Measurements from ENCODE around the gene ELAC1.
"Not testable (repeated sequence)": the region's sequence is repeated elsewhere in the genome, so short reads cannot be mapped to it uniquely, and the experiment has no call there.

Gene ELAC1

DNA sequence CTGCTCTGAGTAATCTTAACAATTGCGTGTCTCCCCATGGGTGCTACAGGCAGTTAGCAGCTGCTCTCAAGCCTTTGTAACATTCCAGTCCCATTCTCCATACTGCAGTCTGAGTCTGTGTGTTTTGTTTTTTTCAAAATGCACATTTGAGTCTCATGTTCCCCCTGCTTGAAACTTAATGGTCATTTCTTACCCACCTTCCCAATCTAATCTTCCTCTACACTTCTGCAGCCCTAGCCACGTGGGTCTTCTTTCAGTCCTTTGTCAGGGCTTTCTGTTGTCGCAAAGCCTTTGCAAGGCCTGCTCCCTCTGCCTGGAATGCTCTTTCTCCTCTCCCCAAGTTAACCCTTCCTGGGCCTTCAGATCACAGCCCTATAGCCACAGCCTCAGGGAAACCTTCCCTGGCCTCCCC lies 24.5 kb downstream of the ELAC1 start:
- Mint-ChIP-seq H3K9me3 (peaks cover 4% of the 10 kb centered on the region), H3K27me3 (no peaks in the 10 kb centered on the region), H3K36me3 (peaks cover 17% of the 10 kb centered on the region), H3K27ac (no peak overlapping the region), H3K4me1 (no peaks in the 10 kb centered on the region), H3K4me3 (no peak overlapping the region)
- ATAC-seq = no peak

DNA sequence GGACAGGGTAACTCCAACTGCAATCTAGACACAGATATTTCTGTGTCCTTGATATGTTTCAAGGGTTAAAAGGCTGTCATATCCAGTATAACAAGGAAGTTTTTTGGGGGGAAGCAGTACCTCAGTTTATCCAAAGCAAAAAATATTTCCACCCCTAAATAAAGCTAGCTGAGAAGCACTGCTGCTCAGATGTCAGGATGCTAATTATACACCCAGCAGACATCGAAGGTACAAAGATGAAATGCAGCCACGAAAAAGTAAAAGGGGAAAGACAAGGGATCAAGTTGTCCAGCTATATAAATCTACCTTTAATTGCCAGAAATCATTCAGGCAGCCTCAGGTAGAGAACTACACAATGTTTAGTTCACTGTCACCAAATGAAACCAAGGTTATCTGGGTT lies 26.2 kb downstream of the ELAC1 start:
- ATAC-seq = no peak
- no peak overlapping the region for H3K27ac Mint-ChIP-seq
- peaks cover 4% of the 10 kb centered on the region for H3K9me3 Mint-ChIP-seq
- H3K4me1 Mint-ChIP-seq = no peaks in the 10 kb centered on the region
- H3K4me3 Mint-ChIP-seq = no peak overlapping the region
- H3K27me3 Mint-ChIP-seq = no peaks in the 10 kb centered on the region
- peaks cover 17% of the 10 kb centered on the region for H3K36me3 Mint-ChIP-seq

DNA sequence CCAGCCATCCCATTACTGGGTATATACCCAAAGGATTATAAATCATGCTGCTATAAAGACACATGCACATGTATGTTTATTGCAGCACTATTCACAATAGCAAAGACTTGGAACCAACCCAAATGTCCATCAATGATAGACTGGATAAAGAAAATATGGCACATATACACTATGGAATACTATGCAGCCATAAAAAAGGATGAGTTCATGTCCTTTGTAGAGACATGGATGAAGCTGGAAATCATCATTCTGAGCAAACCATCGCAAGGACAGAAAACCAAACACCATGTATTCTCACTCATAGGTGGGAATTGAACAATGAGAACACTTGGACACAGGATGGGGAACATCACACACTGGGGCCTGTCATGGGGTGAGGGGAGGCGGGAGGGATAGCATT lies 35.3 kb downstream of the ELAC1 start:
- peaks cover 24% of the 10 kb centered on the region for H3K36me3 Mint-ChIP-seq
- not testable (repeated sequence) for H3K4me1 Mint-ChIP-seq, H3K9me3 Mint-ChIP-seq, H3K27me3 Mint-ChIP-seq, H3K27ac Mint-ChIP-seq, ATAC-seq, H3K4me3 Mint-ChIP-seq

DNA sequence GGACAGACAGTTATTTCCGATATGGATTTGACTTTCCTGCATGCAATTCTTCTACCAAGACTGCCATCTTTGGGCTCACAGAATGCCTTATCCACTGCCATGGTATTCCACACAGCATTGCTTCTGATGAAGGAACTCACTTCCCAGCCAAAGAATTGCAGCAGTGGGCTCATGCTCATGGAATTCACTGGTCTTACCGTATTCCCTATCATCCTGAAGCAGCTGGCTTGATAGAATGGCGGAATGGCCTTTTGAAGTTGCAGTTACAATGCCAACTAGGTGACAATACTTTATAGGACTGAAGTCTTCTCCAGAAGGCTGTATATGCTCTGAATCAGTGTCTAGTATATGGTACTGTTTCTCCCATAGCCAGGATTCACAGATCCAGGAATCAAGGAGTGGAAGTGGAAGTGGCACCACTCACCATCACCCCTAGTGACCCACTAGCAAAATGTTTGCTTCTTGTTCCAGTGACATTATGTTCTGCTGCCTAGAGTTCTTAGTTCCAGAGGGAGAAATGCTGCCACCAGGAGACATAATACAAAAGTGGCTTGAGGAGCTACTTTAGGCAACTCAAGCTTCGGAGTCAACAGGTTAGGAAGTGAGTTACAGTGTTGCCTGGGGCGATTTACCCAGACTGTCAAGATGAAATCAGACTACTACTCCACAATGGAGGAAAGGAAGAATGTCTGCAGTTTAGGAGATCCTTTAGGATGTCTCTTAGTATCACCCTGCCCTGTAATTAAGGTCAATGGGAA lies 38.4 kb downstream of the ELAC1 start:
- peaks cover 9% of the 10 kb centered on the region for H3K36me3 Mint-ChIP-seq
- no peaks in the 10 kb centered on the region for H3K27me3 Mint-ChIP-seq

DNA sequence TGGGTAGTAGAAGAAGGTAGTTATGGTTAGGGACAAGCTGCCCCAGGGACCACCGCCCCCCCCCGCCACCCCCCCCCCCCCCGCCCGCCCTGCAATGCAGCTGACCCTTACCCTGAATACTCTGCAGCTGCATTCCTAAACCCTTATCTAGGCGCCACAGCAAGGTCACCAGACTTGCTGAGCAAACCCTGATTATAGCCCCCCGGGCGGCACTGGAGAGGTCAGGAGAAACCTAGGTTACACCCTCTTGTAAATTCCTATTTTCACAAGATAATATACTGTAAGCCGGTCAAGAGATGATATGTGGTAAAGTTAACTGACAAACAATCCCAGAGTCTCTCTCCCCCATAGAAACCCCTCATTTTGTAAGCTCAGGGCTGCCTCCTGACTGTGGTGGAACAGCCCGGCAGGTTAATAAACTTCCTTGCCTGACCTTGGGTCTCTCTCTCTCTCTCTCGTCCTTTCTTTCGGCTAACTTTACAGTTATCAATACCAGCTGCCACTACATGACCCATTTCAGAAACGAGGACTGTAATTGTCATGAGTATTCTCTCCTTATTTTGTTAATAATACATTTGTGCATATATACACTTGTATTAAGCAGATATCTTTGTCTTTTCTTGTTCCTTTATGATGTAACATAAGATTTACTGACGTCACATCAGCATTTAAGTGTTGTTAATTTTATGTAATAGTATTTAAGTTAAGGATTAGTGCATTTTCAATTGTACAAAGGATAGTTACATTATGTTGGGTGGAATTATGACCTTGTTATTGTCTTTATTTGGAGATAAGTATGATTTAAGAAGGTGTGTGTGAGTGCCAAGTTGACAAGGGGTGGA lies 39.3 kb downstream of the ELAC1 start:
- no peaks in the 10 kb centered on the region for H3K4me1 Mint-ChIP-seq
- no peaks in the 10 kb centered on the region for H3K27me3 Mint-ChIP-seq
- H3K9me3 Mint-ChIP-seq = no peaks in the 10 kb centered on the region

More for the DNA sequence above, 38.4 kb downstream of the ELAC1 start:
- no peak for ATAC-seq
- H3K9me3 Mint-ChIP-seq = peaks cover 3% of the 10 kb centered on the region
- no peak overlapping the region for H3K27ac Mint-ChIP-seq
- no peaks in the 10 kb centered on the region for H3K4me1 Mint-ChIP-seq
- no peak overlapping the region for H3K4me3 Mint-ChIP-seq

DNA sequence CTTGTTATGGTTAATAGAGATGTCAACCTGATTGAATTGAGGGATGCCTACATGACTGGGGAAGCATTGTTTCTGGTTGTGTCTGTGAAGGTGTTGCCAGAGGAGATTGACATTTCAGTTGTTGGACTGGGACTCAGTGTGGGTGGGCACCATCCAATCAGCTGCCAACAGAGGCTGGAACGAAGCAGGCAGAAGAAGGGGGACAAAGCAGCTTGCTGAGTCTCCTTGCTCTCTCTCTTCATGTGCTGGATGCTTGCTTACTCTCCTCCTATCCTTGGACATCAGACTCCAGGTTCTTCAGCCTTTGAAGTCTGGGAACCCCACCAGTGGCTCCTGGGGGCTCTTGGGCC lies 39.9 kb downstream of the ELAC1 start:
- no peak for ATAC-seq
- no peak overlapping the region for H3K4me3 Mint-ChIP-seq
- H3K27me3 Mint-ChIP-seq = no peaks in the 10 kb centered on the region
- no peaks in the 10 kb centered on the region for H3K36me3 Mint-ChIP-seq
- H3K4me1 Mint-ChIP-seq = no peaks in the 10 kb centered on the region
- no peak overlapping the region for H3K27ac Mint-ChIP-seq
- no peaks in the 10 kb centered on the region for H3K9me3 Mint-ChIP-seq

More for the DNA sequence above, 39.3 kb downstream of the ELAC1 start:
- no peak for ATAC-seq
- no peak overlapping the region for H3K4me3 Mint-ChIP-seq
- no peaks in the 10 kb centered on the region for H3K36me3 Mint-ChIP-seq
- H3K27ac Mint-ChIP-seq = no peak overlapping the region

DNA sequence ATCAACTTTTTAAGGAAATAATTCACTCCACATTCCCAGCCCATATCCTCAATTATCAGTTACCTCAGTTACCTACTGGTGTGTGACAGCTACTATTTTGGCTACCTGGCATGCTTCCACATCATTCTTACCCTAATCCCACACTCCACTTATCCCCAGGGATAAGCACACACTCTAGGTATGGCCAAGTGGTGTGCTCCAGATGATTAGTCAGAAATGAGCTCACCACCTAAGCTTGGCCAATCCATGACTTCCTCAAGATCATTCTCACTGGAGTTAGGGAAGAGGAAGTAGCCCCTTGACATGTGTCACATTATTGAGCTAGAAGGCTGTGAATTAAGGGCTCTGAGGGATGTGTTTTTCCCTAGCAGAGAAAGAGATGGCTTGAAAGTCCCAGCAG lies 41.2 kb downstream of the ELAC1 start:
- H3K4me3 Mint-ChIP-seq = no peak overlapping the region
- H3K27me3 Mint-ChIP-seq = no peaks in the 10 kb centered on the region
- no peaks in the 10 kb centered on the region for H3K4me1 Mint-ChIP-seq
- H3K36me3 Mint-ChIP-seq = peaks cover 5% of the 10 kb centered on the region
- no peak overlapping the region for H3K27ac Mint-ChIP-seq
- H3K9me3 Mint-ChIP-seq = peaks cover 2% of the 10 kb centered on the region
- no peak for ATAC-seq

DNA sequence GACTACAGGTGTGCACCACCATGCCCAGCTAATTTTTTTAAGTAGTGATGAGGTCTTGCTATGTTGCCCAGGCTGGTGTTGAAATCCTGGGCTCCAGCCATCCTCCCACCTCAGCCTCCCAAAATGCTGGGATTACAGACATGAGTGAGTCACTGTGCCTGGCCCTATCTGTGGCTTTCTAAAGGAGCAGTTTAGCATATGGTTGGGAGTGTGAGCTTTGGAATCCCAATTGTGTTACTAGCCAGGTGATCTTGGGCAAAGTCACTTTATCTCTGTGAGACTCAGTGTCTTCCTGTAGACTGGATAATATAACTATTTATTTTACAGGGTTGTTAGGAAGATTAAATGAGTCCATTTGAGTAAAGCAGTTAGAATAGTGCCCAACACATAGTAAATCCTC lies 42.4 kb downstream of the ELAC1 start:
- Mint-ChIP-seq H3K27ac (no peak overlapping the region), H3K4me1 (no peaks in the 10 kb centered on the region), H3K9me3 (peaks cover 5% of the 10 kb centered on the region), H3K36me3 (peaks cover 12% of the 10 kb centered on the region), H3K27me3 (no peaks in the 10 kb centered on the region), H3K4me3 (no peak overlapping the region)
- ATAC-seq = no peak

DNA sequence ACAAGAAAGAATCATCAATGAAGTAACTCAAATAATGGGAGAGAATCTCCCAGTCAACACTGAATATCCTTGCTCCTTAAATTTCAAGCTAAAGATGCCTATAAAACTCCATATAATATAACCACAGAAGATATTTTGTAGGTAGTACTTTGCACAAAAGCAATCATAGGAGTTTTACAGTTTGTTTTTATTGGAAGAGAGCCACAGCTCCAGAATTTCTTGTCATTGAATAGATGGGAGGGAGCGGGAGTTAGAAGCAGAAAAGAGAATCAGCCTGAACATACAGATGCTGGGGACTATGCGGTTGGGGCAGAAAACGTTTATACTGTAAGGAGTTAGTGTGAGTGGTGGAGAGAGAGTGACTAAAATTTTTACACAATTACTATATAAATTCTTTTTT lies 43.9 kb downstream of the ELAC1 start:
- no peak for ATAC-seq
- Mint-ChIP-seq H3K36me3 (peaks cover 24% of the 10 kb centered on the region), H3K4me3 (no peak overlapping the region), H3K9me3 (peaks cover 8% of the 10 kb centered on the region), H3K27me3 (no peaks in the 10 kb centered on the region), H3K4me1 (no peaks in the 10 kb centered on the region), H3K27ac (no peak overlapping the region)

DNA sequence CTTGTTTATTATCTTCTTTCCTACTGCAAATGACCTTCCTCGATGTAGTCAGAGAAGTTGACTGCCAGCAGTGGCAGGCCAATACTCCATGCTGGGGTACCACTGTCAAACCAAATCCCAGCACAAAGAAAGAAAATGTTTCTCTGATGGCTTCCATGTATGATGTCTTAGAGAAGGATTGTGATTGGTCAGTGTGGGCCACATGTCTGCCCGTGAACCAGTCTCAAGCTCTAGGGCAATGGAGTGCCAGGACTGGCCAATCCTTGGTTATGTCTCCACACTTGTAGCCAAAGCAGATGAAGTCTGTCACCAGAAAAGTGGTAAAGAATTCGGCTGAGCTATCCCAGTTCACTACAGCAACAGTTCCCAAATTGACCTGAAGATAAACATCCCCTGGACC lies 44.6 kb downstream of the ELAC1 start:
- H3K27ac Mint-ChIP-seq = no peak overlapping the region
- no peaks in the 10 kb centered on the region for H3K4me1 Mint-ChIP-seq
- peaks cover 8% of the 10 kb centered on the region for H3K9me3 Mint-ChIP-seq
- no peak overlapping the region for H3K4me3 Mint-ChIP-seq
- ATAC-seq = no peak
- peaks cover 27% of the 10 kb centered on the region for H3K36me3 Mint-ChIP-seq
- H3K27me3 Mint-ChIP-seq = no peaks in the 10 kb centered on the region

DNA sequence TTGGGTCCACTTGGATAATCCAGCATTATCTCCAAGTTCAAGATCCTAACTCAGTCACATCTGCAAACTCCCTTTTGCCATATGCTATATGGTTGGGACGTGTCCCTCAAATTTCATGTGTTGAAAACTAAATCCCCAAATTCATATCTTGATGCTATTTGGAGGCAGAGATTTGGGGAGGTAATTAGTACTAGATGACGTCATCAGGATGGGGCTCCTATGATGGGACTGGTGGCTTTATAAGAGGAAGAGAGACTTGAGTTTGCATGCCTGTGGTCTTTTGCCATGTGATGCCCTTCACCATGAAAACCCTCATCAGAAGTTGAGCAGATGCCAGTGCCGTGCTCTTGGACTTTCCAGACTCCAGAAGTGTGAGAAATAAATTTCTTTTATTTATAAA lies 45.4 kb downstream of the ELAC1 start:
- Mint-ChIP-seq H3K4me3 (no peak overlapping the region), H3K27me3 (no peaks in the 10 kb centered on the region), H3K4me1 (no peaks in the 10 kb centered on the region), H3K9me3 (peaks cover 8% of the 10 kb centered on the region), H3K27ac (no peak overlapping the region), H3K36me3 (peaks cover 27% of the 10 kb centered on the region)
- ATAC-seq = no peak

DNA sequence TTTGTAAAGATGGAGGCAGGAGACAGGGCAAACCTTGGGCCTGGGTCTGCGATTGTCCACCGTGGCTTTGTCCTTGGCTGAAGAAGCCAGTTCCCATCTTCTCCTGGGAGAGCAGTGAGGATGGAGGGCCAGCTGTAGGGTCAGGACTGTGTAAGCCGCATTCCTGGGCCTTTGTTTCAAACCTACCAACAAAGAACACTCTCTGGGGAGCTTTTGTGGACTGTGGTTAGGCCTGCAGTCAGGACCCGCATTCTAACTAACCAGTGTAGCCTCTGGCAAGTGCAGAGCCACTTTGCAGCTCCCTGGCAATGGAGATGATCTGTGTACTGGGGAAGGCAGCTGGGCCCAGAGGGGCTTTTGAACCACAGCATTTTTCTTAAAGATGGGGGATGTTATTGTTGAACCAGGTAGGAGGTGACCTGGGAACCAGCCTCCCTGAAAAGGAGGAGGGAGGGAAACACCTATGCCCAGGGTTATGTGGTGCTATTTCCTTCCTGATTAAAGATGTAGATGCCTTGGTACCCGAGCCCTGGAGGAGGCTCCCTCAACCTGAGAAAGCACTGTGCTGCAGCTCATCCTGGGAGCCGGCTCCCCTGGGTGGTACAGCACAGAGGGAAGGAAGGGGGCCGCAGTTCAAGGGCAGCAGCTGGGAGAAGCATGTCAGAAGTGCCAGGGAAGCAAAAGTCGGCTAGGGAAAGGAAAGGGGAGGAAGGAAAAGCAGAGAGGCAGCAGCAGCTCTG lies 49.5 kb downstream of the ELAC1 start:
- peak overlapping the region; percentile 4 for H3K27ac Mint-ChIP-seq
- no peaks in the 10 kb centered on the region for H3K27me3 Mint-ChIP-seq
- no peaks in the 10 kb centered on the region for H3K4me1 Mint-ChIP-seq
- no peak for ATAC-seq
- no peak overlapping the region for H3K4me3 Mint-ChIP-seq
- peaks cover 27% of the 10 kb centered on the region for H3K36me3 Mint-ChIP-seq
- H3K9me3 Mint-ChIP-seq = peaks cover 8% of the 10 kb centered on the region

DNA sequence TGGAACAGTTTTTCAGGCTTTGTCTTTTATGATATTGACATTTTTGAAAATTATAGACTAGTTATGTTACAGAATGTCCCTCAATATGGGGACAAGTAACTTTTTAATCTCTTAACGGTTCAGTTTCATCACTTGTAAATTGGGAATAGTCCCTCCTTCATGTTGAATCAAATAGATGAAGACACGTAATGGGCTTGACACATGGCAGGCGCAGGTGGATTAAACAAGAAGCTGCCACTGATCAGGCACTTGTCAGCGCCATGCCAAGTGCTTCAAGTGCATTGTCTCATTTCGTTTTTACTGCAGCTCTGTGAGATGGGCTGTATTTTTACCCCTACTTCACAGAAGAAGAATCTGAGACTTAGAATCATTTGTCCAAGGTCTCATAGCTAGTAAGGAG lies 52.7 kb downstream of the ELAC1 start:
- H3K4me1 Mint-ChIP-seq = peaks cover 5% of the 10 kb centered on the region
- H3K27me3 Mint-ChIP-seq = no peaks in the 10 kb centered on the region
- H3K9me3 Mint-ChIP-seq = peaks cover 5% of the 10 kb centered on the region
- no peak overlapping the region for H3K4me3 Mint-ChIP-seq
- H3K36me3 Mint-ChIP-seq = peaks cover 18% of the 10 kb centered on the region
- no peak for ATAC-seq
- H3K27ac Mint-ChIP-seq = no peak overlapping the region

DNA sequence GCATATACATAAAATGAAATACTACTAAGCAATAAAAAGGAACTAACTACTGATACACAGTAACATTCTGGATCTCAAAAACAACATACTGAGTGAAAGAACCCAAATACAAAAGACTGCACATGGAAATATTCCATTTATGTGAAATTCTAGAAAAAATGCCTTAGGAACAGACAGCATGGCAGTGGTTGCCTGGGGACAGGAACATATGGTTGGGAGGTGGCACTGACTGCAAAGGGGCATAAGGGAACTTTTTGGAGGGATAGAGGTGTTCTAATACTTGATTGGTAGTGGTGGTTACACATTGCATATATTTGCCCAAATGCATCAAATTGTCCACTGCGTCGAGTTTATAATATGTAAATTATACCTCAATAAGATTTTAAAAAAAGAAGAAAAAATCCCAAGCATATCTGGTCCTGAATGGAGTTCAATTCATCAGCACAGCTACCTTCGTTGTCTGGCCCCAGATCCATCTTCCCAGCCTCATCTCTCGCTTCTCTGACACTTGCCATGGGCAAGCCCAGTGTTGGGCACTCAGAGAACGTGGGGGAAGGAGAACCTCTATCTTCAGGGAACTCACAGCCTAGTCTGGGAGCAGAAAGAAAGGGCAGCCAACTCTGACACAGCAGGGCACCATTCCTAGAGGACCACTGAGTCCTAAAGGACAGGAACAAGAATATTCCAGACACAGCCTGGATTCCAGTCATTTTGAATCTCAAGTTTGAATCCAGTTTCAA lies 53.6 kb downstream of the ELAC1 start:
- Mint-ChIP-seq H3K9me3 (peaks cover 5% of the 10 kb centered on the region), H3K4me1 (peaks cover 5% of the 10 kb centered on the region), H3K27me3 (no peaks in the 10 kb centered on the region), H3K4me3 (no peak overlapping the region), H3K27ac (no peak overlapping the region), H3K36me3 (peaks cover 11% of the 10 kb centered on the region)
- ATAC-seq = no peak

DNA sequence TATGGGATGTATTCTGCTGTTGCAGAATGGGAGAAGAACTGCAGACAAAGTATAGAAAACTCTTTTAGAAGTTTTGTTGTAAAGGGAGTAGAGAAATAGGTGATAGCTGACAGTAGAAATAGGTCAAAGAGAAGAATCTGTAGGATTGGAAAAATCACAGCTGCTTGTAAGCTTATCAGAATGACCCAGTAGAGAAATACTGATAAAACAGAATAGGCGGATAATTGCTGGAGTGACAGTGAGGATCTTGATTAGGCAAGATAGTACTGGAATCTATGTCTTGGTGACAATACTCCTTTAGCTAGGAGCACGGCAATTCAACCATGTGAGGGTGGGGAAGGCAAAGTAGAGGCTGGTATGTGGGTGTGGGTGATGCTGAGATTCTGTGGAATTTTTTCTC lies 57.7 kb downstream of the ELAC1 start:
- Mint-ChIP-seq H3K4me3 (no peak overlapping the region), H3K4me1 (peaks cover 31% of the 10 kb centered on the region), H3K9me3 (peaks cover 5% of the 10 kb centered on the region), H3K27me3 (no peaks in the 10 kb centered on the region), H3K36me3 (peaks cover 7% of the 10 kb centered on the region), H3K27ac (no peak overlapping the region)
- no peak for ATAC-seq
